ENCODE data around the gene LRFN2.

LRFN2 gene

DNA sequence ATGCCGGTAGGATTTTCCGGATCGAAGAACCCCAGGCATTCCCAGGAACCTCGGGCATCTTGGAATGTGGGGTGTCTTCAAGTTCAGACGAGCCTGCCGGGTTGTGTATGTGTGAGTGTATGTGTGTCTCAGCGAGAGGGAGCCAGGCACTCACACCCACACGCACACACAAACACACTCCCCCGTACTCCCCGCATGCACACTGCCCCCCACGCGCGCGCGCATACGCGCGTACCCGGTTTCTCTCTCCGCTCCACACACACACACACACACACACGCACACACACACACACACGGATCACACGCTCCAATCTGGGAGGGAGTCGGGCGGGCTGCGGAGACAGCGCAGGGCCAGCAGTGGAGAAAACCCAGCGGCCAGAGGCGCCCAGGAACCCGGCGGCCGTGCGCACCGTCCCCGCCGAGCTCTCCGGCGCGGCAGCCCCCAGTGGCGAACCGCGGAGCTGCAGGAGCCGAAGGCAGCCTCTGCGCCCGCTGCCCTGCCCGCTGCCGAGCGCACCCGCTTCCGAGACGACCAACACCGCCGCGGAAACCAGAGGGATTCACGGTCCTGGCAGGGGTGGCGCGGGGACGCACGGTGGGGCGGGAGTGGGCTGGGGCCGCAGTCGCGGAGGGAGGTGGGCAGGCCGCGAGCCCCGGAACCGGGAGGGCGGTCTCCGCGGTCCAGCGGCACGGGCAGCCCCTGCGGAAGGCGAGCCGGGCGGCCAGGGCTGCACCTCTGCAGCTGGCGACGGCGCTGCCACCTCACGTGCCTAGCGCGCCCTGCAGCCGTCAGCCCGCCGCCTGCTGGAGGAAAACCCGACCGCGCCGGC is at the start of gene LRFN2:
Gene LRFN2 (minus strand): TSS at position 125 of the 830 bp plus-strand sequence.
- DNase-seq = peak; percentile 65

- no peak for DNase-seq
Observed at GRCh38 chr6:40634429-40634828, 47.3 kb upstream of the LRFN2 start.

DNA sequence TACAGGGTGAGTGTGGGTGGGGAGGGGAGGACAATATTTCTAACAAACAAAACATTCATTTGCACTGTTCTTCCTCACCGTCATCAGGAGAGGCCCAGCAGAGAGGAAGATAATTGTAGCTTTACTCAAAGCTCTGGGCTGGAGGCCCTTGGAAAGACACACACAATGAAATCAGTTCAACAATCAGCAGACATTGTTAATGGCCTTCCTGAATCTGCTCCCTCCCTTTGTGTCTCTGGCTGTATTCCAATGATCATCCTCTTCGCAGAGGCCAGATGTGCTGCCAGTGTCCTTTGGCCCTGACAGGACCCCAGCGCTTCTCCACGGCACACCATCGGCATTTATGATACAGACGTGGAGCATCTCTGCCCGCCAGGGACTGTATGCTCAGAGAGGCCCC is 44.6 kb upstream of the LRFN2 start:
- no peak for DNase-seq

DNA sequence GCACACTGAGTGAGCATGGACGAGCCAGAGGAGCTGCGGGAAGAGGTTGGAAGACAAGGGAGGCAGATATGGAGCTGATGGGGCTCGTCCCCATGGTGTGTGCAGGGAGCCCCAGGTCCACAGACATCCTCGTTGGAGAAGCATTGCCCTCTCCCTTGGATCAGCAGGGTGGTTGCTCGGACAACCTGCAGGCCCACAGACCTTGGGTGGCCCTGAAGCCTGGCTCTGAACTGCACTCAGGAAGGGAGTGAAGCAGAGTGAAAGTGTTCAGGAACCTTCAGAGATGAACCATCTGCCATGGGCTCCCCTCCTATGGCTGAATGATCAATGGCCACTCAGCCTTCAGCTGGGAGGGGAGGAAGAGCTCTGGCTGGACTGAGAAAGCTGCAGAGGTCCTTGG is 43.3 kb upstream of the LRFN2 start:
- DNase-seq = no peak

DNA sequence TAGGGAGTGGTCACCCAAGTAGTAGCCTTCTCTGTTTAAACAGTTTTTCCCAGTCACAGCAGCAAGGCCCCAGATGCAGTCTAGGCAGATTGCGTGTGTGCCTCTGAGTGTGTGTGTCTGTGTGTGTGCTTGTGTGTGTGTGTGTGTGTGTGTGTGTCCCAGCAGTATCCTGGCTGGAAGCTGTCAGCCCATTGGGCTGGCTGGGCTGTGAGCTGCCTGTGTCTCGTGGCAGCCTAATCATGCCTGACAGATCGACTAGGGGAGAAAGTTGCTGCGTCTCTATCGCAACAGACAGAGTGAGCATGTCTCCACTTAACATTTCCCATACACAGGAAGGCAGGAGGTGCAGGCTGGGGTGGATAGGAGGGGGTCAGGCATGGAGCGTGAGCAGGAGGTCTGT is 42.9 kb upstream of the LRFN2 start:
- DNase-seq = no peak

DNA sequence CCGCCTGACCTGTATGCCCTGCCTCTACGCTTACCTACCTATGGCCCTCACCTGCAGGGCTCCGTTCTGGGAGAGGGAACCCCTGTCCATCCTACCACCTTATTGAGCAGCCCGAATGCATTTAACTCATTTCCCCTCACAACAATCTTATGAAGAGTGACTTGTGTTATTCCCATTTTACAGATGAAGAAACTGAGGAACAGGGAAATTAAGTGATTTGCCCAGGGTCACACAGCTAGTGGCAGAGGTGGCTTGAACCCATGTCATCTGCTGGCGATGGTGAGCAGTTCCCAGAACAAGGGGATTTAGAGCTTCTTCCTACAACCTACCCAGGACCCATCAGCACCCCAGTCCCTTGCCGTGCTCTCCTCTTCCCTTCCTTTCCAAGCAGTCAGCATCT is 42.3 kb upstream of the LRFN2 start:
- DNase-seq = no peak

DNA sequence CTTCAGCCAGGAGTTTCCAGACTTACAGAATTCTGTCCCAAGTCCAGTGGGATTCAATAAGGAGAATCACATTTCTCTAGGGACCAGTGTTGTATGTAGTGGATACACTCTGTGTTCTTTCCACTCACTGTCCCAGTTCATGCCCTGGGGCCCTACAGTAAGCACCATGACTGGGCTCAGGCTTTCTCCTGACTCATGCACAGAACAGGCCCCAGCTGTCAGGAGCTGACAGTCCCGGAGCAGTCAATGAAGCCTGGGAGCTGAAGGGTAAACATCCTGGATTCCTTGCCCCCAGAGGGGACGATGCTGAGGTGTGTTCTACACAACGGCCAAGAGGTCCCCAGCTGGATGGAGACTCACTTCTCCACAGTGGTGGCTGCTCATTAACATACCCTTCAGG is 40.2 kb upstream of the LRFN2 start:
- no peak for DNase-seq

DNA sequence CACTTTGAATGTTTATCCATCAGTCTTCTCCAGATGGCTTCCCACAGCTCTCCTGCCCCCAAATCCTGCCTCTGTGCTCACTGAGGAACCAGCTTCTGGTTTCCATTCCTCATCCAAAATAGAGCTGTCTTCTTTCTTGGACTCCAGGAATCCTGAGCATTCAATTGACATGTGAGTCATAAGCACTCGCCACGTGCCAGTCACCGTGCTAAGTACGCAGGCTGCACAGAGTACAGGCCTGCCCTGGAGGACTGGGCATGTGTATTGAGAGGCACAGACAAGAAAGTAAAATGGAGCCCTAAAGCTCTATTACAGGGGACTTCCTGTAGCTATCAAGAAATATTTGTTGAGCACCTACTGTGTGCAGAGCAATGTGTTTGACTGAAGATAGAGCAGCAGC is 39.7 kb upstream of the LRFN2 start:
- no peak for DNase-seq

GRCh38 chr6:40623932-40624331 is 36.8 kb upstream of the LRFN2 start:
- DNase-seq = no peak

- no peak for DNase-seq
Observed at GRCh38 chr6:40623178-40623577, 36.0 kb upstream of the LRFN2 start.

DNA sequence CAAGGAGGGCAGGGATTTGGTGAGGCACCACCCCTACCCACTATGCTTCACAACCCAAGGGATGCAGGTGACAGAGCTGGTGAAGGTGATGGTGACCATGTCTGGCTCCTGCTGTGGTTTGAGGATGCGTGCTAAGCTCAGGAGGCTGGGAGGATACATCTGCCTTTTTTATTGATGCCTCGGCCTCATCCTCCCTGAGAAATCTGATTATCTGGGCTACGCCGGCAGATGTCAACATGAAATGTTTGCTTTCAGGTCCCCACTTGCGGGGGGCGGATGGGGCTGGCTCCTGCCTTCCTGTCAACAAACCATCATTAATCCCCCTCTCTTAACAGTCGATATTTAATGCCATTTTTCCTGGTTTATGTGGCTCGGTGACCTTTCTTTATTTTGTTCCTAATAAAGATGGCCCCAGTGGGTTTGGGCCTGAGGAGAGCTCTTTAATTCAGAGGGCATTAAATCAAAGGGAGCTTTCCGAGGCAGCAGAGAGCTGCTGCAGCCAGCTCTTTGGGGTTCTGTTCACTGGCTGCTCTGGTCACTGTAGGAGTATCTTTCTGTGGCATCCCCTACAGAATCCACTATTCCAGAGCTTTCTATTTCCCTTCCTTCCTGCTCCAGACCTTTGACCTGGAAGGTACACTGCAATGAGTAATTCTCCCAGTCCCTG is 33.5 kb upstream of the LRFN2 start:
- DNase-seq = no peak

GRCh38 chr6:40614671-40615070 is 27.5 kb upstream of the LRFN2 start:
- no peak for DNase-seq

DNA sequence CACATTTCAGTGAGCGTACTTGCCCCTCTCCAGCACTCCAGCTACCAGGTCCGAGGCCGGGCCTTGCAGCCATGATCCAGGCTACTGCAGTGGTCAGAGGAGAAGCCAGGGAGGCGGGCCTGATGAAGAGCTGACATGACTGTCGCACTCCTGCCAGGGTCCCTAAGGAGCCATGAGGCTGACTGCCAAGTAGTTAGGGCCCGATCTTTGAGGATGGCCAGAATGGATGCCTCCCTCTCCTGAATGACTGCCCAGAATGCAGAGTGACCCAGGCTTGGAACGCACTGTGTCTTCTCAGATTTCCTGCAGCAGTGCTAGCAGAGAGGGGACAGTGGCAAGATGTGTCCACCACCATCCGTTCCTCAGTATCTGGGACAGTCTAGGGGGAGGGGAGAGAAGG is 24.7 kb upstream of the LRFN2 start:
- no peak for DNase-seq

DNA sequence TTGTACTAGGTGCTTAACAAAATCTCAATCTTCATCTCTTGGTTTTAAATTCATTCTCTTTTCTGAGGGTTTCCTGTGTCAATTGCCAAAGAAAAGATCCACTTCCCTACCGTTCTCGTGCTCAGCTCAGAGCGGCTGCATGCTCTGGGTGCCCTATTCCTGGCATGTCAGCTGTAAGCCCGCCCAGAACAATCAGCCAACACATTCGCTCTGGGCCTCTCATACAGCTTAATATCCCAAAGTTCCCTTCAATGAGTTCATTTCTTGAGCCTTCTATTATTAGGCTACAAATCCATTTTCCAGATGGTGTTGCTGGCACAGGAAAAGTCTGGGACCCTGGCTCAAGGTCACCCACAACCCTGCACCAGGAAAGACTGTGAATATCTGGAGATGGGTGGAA is 24.3 kb upstream of the LRFN2 start:
- no peak for DNase-seq

GRCh38 chr6:40610229-40610628 is 23.1 kb upstream of the LRFN2 start:
- DNase-seq = no peak

DNA sequence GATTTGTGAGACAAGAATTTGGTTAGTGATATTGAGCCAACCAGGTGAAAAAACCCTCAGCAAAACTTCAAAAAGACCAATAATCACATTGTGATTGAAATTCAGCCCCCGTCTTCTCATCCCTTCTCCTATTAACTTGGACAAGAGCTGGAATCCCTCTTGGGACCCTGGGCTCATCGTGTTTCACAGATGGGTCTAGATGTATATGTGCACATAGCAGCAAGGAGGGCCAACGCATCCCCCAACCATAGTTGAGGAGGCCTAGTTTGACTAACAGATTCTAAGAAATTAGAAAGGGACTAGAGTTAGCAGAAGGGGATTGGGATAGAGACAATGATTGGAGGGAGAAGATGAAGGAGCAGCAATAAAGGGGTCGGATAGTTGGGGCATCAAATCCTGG is 19.8 kb upstream of the LRFN2 start:
- no peak for DNase-seq

- DNase-seq = no peak
Observed at GRCh38 chr6:40606526-40606925, 19.4 kb upstream of the LRFN2 start.

DNA sequence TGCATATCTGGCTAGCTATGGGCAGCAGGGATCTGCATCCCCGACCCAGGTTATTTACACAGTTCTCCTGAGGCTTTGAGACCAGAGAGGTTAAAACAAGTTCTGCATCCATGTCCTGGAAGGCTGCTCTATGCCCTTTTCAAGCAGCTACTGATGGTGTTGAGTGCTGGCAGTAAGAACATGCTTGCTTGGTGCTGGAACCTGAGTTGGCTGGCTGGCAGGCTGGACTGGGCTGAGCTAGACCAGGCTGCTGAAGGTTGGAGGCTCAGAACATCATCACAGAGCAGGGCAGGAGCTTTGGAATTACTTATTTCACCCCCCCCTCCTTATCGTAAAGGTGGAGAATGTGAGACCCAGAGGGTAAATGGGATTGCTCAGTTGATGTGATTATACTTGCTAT is 16.9 kb upstream of the LRFN2 start:
- no peak for DNase-seq

DNA sequence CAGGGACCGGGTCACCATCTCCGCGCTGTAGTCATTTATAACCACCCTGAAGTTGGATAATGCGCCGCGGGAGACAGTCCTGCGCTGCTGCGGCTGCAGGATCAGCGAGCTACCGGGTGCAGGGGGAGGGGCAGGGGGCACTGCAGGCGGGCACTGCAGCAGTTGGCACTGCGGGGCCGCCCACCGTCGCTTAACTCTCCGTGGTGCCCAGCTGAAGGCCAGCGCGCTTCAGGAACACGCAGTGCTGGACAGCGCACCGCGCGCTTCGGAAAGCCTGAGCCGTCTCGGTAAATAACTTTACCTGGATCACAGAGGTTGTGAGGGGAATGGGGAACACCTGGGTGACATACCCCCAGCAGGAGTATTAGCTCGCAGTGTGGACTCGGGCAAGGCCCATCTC is 12.4 kb upstream of the LRFN2 start:
- DNase-seq = no peak

DNA sequence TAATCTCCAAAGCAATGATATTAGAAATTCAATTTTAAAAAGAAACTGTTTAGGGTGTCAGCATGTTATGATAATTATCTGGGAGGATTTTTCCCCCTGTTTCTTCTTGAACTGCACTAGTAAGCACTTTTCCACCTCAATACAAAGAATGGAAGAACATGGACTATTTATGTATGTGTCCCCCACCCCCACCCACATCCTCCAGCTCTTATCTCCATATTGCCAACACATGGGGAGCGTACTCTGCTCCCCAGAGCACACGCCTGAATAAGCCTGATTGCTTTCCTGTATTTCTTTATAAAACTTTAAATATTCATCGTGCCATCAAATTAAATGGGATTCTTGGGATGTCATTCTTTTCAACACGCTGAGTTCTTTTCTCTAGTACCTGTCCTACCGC is 11.4 kb upstream of the LRFN2 start:
- no peak for DNase-seq

- no peak for DNase-seq
Observed at GRCh38 chr6:40597301-40597700, 10.1 kb upstream of the LRFN2 start.

GRCh38 chr6:40588480-40588879 is 1.3 kb upstream of the LRFN2 start:
- DNase-seq = no peak

DNA sequence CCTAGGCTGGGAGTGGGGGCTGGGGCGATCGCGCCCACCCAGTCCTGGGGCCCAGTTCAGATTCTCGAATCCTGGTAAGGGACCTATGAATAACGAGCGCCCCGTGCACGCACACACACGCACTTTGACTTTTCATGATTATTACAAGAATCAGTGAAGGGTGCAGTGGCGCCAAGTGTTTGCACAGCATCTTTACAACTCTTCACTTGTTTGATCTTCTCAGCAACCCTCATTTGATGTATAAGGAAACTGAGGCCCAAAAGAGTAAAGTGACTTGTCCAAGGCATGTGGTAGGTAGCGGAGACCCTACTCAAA is 863 bp upstream of the LRFN2 start:
- DNase-seq = no peak

GRCh38 chr6:40586369-40587201 is 579 bp downstream of the LRFN2 start:
- DNase-seq = no peak
